Cerebellar nuclear complex (tissue), 1 donor: ENCODE data around the gene NOL7.

Experiments
- DNase-seq, 2 experiments: peaks; one replicate each; lab custom pipeline; 2025; lab: John Stamatoyannopoulos, UW

The NOL7 gene

DNA sequence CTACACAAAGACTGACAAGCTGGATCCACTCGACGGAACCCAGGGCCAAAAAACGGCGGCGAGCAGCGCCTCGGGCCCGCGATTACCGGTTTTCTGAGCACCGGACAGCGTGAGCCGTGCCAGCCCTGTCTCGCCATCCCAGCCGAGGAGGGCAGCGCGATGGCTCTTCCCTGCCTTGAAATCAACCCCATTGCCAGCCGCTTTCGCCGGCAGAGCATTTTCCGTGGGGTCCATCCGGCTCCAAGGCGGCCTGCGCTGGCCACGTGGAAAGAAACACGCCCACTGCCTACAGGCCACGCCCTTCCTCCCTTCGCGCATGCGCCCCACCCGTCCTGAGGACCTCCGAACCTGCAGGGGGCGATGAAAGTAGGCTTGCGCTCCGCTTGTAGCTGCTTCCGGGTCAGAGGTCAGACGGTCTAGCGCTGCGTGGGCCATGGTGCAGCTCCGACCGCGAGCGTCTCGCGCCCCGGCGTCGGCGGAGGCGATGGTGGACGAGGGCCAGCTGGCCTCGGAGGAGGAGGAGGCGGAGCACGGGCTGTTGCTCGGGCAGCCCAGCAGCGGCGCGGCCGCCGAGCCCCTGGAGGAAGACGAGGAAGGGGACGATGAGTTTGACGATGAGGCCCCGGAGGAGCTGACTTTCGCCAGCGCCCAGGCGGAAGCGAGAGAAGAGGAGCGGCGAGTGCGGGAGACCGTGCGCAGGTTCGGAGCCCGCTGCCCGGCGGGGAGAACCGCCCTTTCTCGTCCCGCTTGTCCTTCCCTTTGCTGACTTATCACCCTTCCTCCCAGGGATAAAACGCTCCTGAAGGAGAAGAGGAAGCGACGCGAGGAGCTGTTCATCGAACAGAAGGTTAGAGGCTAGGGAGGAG, at the start of gene NOL7:
NOL7 (plus strand) TSS at position 410 of the 866 bp plus-strand sequence; CDS start at position 434, 24 bp downstream.
- DNase-seq = peak; percentile 44 to 89

DNA sequence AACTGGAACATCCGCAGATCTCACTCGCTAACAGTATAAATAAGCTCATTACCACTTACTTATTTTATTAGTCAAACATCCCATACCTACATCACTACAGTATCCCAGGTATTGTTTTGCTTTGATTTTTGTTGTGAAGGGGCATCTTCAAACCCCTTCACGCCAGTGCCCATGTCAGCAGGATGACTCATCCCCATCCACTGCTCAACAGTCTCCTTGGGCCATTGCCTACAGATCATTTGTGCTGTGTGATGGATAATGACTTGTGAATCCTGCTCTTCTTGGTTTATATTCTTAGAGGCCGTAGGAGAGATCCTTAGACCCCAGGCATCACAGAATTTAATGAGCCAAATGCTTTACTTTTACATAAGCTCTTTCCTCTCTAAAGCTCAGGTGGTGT, 49.2 kb upstream of the NOL7 start:
- DNase-seq = no peak

DNA sequence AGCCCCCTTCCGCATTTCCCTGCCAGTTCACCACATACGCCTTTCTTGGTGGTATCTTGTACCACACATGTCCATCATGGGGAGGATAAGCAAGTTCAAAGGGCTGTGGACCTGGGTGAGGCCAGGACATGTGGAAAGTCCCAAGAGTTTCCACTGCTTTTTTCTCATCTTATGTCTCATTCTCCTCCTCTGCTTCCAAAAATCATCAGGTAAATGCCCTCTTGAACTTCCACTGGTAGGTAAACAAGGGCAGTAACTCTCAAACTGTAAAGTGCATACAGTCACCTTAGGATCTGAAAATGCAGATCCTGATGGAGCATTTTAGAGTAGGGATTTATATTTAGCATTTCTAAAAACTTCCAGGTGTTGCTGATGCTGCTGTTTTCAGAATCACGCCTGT, 48.6 kb upstream of the NOL7 start:
- no peak for DNase-seq

DNA sequence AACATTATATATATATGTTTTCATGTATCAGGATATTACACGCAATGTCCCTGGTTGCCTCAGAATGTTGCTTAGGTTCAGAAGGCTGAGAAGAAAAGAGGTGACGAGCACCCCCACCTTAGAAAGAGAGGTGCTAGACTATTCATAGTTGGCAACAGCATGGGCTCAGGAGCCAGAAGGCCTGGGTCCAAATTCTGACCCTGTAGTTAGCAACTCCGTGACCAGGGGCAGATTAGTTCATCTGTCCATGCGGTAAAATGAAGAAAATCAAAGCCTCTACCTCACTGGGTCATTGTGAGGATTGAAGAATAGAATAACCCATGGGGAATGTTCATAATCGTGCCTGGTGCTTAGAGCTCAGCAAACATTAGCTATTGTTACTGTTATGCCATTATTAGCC, 46.2 kb upstream of the NOL7 start:
- no peak for DNase-seq

DNA sequence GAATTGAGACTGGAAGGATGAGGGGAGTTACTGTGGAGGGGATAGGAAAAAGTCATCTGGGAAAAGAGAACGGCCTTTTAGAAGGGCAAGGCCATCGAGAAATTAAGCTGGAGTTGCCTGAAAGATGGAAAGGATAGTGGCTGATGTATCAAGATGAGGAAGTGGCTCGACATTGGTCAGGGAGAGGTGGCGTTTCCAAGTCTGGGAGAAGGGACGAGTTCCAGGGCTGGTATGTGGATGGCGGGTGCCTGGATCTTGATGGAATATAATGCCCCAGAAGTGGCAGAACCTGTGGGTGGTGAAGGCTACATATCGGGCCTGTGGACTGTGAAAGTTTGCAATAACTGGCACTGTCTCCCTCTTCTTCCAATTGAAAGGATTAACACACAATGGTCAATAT, 42.9 kb upstream of the NOL7 start:
- no peak for DNase-seq

DNA sequence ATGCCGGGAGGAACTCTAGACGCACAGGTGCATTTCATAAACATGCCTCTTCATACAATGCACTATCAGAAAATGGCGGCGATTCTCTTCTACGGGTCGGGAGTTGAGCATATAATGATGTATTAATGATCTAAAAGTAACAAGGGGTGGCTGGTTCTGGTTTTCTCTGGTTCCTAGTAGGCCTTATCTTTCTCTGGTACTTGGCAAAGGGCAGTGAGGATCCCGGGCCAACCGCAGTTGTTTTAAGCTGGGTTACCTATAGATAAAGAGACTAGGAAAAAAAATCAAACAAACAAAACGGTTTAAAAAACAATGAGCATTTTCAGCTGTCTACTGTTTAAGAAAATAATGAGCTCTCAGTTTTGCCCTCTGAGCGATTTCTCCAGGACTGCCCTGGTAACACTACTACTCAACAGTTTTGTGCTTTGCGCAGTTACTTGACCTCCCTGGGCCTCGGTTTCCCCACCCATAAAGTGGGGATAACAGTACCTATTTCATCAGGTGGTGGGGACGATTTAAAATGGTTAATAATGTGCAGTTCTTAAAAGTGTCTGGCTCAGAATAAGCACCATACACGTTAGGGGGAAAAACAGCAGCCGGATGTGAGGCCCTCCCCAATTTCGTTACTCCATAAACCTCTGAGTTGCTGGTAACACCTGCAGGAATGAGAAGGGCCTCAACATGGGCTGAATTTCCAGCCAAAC, 42.0 kb upstream of the NOL7 start:
- DNase-seq = no peak

DNA sequence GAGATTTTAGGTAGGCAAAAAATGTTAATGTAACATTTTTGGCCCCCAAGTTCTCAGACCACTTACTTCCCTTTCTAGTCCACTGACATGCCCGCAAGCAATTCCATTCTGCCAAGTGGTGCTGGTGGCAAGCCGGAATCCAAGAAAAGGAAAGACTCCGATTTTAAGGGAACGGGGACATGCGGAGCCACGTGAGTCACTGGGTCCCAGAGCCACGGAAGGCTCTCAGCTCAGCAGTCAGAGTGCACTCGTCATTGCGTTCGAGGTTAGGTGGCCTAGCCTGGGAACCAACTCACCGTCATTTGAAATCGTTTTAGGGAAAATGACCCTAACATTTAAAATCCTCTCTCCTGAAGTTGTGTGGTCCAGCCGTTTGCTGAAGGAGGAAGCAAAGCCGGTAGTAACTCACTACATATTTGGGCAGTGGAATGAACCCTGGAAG, 41.4 kb upstream of the NOL7 start:
- DNase-seq = no peak

DNA sequence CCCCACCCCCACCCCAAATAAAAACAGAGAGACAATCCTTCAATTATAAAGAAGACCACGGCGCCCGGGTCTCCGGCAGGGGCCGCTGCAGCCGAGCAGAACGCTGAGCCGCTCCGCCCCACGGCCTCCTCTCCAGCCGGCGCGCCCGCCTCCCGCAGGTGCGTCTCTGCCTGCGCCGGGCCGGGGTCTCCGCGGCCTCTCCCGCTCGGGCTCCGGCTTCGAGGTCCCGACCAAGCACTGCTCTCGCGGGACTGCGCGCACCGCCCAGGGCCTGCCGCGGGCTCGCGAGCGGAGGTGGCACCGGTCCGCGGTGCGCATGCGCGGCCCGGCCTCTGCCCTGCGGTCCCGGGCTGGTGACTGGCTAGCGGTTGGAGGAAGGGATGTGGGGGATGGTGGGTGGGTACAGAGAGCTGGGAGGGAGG, 41.0 kb upstream of the NOL7 start:
- DNase-seq = peak in 1 of 2 experiments; percentile 52

DNA sequence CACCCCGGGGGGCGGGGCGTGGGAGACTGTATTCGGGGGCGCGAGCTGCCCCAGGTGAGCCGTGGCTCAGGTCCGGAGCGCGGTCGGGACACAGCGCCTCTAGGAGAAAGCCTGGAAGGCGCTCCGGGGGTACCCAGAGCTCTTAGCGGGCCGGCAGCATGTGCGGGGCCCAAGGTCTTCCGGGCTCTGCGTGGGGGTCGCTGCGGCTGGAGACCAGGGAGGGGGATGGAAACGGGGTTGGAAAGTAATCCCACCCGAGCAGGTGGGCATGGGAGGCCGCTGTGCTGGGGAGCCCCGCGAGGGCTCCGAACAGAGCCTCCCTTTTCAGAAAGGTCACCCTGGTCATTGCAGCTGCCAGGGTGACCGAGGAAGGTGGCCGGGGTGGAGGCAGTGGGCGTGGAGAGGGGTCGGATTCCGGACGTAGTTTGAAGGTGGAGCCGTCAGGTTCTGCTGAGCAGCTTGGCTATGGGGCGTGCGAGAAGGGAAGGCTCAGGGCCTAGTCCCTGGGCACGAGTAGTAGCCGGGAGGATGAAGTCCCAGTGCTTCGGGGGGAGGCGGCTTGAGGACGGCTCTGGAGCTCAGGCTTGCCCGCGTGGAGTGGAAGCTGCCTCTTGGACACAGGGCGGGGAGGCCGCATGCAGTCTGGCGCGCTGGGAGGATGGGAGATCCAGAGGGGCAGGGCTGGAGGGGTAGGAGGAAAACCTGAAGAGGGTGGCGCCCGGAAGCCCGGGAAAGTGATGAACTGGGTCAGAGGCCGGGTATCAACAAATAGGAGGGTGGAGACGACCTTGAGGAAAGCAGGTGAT, 40.4 kb upstream of the NOL7 start, which contains the start of gene SIRT5:
SIRT5 (plus strand) TSS at position 31 of the 806 bp plus-strand sequence. CDS start 9,510 bp downstream, outside the sequence.
- DNase-seq = peak in 1 of 2 experiments; percentile 74

DNA sequence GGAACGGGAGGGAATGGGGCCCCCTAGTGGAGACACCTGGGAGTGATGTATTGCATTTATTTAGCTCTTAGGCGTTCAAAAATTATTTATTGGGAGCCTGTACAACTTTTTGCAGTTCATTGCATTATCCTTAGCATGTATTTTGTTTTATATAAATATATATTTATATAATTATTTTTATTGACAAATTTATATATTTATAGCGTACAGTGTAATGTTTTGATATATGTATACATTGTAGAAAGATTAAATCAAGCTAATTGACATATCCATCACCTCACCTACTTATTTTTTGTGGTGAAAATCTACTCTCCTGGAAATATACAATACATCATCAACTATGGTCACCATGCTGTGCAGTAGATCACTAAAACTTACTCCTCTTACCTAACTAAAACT, 39.8 kb upstream of the NOL7 start:
- DNase-seq = no peak

DNA sequence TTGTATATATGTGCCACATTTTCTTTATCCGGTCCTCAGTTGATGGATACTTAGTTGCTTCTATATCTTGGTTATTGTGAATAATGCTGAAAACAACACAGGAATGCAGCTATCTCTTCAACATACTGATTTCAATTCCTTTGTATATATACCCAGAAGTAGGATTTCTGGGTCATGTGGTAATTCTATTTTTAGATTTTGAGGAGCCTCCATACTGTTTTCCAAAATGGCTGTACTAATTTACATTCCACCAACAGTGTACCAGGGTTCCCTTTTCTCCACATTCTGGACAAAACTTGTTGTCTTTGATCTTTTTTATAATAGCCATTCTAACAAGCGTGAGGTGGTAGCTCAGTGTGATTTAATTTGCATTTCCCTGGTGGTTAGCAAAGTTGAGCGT, 39.1 kb upstream of the NOL7 start:
- DNase-seq = no peak

DNA sequence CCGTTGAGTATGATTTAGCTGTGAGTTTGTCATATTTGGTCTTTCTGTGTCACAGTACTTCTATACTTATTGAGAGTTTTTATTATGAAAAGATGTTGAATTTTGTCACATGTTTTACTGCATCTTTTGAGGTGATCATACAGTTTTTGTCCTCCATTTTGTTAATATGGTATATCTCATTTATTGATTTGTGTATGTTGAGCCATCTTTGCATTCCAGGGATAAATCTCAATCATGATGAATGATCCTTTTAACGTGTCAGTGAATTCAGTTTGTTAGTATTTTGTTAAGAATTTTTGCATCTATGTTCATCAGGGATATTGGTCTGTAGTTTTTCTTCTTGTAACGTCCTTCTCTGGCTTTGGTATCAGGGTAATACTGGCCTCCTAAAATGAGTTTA, 37.2 kb upstream of the NOL7 start:
- no peak for DNase-seq

DNA sequence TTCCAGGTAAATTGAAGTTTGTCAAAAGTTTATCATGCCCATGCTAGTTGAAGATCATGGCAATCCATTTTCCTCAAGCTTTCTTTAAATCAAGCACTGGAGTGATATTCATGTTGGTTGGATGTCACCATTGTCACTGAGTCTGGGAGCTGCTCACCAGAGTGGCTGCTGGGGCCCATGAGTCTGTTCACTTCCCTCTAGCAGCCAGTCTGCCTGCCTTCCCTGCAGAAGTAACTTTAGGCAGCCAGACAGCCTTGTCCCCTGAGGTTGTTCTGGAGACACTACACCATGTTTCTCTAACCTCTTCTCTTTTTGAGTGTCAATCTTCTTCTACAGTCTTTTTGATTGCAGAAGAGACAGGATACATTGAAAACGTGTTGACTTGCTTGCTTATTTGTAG, 35.2 kb upstream of the NOL7 start:
- DNase-seq = no peak

DNA sequence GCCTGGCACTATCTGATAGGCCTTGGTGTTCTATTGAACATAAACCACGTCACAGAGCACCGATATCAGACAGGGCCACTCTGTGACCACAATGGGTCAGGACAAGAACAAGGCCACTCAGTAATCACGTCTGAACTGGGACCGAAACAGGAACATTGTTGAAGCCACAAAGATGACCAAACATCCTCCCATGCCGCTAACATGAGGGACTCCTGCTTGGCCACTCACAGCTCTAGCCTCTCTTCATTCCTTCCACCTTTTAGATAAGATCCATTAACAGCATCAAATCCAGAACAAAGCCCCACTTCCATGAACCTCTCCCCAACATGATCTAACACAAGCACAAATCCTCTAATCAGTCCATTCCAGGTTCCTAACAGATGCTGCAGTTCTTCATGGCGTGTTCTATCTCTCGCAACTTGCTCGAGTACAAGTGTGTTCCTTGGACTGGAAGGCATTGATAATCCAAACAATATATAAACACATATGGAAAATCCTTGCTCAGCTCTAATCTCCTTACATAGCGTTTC, 33.4 kb upstream of the NOL7 start:
- no peak for DNase-seq

DNA sequence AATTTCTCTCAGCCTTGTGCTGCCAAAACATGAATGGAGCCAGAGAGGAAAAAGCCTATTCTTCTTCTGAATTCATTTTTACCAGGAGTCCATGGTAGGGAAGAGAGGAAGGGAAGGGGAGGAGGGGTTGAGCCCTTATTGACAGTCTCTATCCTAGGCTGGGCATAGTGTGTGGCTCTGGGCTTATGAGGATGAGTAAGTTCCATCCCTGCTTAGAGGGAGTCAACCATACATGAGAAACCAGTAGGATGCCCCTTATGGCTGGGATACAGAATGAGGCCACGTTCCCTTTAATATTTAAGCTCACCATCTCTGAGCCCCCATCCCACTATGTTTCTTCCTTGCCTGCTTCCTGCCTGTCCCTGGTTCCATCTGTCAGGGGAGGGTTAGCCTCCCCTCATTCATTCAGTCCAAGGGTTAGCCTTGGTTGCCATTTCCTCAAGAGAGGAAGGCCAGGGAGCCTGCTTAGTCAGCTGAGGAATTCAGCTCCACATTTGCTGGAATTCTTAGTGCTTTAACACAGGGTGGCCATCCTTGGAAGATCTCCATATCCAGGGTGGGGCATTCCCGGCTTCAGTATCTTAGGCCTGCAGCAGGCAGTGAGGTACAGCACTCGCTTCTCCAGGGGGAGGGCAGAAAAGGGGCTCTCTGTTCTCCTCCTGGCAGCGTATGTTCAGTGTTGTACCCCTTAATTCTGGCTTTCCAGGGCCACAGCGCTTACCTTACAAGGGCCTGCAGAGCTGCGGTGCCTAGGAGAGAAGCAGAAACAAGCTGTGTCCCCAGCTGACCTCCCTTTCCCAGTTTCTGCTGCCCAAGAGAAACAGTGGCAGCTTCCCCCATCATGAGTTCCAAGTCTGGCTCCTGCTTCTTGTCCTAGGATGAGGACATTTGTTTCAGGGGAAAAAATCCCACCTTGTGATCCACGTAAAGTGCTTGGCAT, 28.3 kb upstream of the NOL7 start:
- no peak for DNase-seq

DNA sequence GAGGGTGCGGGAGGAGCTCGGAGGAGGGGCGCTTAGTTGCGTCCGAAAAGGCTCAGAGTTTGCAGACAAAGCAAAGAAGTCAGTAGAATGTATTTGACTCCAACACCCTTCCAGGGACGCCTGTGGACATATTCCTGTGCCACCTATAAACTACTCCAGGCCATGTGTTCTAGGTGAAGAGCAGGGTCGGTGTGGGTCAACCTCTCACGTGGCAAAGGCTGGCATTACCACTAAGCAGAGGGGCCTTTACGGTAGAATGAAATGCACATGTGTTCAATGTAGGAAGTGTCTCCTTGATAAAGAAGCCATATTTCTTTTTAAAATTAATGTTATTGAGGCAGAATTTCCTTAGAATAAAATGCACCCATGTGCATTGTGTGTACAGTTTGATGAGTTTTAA, 25.3 kb upstream of the NOL7 start:
- DNase-seq = no peak

DNA sequence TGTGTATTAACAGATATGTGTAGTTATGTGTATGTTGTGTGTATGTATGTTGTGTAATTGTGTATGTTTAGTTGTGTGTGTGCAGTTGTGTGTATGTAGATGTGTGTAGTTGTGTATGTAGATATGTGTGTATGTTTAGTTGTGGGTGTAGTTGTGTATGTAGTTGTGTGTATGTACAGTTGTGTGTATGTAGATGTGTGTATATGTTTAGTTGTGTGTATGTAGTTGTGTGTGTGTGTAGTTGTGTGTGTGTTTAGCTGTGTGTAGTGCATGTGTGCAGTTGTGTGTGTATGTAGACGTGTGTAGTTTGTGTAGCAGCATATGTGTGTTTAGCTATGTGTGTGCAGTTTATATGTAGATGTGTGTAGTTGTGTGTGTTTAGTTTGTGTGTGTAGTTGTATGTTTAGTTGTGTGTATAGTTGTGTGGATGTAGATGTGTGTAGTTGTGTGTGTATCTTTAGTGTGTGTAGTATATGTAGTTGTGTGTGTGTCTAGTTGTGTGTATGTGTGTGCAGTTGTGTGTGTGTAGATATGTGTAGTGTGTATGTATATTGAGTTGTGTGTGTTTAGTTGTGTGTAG, 24.5 kb upstream of the NOL7 start:
- no peak for DNase-seq

DNA sequence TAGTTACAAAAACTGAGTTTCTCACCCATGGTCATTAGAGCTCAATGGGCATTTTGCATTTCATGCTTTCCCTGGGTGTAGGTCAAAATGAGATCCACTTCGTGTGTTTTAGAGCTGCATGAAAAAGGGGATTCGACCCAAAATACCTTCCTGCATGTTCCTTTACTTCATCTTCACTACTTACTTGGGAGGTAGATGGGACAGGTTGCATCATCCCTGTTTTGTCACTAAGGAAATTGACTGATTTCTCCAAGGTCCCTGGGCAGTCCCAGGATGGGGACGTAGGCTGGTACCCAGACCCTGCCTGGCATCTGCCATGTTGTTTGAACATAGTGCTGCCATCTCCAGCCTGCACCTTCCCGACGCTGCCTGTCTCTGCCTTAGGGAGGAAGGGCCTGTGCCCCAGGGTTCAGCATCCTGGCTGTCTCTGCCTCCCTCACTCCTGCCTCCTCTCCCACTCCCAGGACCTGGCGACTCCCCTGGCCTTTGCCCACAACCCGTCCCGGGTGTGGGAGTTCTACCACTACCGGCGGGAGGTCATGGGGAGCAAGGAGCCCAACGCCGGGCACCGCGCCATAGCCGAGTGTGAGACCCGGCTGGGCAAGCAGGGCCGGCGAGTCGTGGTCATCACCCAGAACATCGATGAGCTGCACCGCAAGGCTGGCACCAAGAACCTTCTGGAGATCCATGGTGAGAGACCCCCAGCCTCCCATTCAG, 23.8 kb upstream of the NOL7 start:
- DNase-seq = no peak

DNA sequence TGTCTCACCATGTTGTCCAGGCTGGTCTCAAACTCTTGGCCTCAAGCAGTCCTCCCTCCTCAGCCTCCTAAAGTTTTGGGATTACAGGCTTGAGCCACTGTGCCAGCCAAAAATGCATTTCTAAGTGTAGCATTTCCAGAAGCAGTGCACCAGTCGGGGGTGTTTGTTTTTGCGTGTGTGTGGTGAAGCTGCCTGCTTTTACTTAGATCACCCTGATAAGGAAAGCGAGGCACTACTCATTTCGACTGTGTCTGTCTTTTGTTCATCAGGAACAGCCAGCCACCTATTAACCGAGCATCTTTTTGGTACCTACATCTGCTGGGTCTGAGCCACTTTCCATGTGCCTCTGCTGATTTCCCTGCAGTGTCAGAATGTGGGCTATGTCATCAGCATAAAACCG, 22.0 kb upstream of the NOL7 start:
- DNase-seq = no peak

DNA sequence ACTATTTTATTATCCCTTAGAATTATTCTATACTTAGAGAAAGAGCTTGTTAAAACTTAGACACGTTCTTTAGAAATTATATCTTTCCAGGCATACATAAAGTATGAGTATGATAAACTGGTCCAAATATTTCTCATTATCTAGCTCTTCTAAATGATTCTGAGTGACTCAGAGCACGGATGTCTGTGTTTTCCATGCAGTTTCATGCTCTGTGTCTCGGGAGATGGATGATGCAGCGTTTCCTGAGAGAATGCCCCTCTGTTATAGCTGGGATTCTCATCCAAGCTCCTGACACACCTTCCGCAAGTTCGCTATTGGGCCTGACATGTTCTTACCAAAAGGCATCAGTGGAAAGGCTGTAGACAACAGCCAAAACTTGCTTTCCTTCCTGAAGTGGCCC, 21.4 kb upstream of the NOL7 start:
- DNase-seq = no peak
